Neural progenitor cell (in vitro differentiated cells): ENCODE results near the gene SPATA6.

ENCODE experiments used
- CTCF ChIP-seq: fragments of 200-600 bp; sonication (generic); IDR thresholded peaks from 2 replicates; pipeline ENCODE4 v1.5.1; 2017; ENCODE audit warnings: antibody characterized with exemption, mild to moderate bottlenecking
- EZH2 ChIP-seq: fragments of 200-600 bp; sonication (generic); IDR thresholded peaks from 2 replicates; pipeline ENCODE4 v1.6.1; 2017; ENCODE audit warnings: antibody characterized with exemption, mild to moderate bottlenecking, moderate library complexity

GRCh38 chr1:48387409-48387808 lies 84.6 kb downstream of the SPATA6 start:
- no peak for TF ChIP-seq CTCF
- TF ChIP-seq EZH2, result no peak
